ENCODE data around the gene AKIRIN1.
"Not testable (repeated sequence)": the region's sequence is repeated elsewhere in the genome, so short reads cannot be mapped to it uniquely, and the experiment has no call there.

AKIRIN1 gene

GRCh38 chr1:38990738-38991637 is at the start of gene AKIRIN1:
Gene AKIRIN1, plus strand, starts transcription at chr1:38991276. Its CDS starts 105 bp downstream, at chr1:38991381.
- DNase-seq, result peak; percentile 97

DNA sequence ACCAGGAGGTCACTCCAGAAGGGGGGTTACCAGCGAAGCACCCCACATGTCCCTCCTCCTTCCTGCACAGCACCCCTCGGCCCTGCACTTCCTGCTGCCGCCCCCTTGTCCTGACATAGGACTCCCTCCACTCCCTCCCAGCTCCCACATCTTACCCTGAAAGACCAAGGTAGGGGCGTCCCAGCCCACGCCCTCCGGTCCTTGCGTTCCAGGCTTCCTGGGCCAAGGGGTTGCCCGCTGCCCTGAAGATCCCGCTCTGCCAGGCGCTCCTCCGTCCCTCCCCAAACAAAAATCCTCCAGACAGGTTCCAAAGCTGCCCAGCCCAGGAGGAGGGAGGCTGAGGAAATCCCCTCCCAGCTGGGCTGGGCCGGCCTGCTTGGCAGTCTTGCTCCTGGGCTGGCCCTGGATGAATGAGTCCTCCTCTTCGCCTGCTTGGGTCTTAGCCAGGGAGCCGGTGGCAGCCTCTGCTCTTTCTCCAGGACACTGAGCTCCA is 49.5 kb upstream of the AKIRIN1 start, which contains the start of gene RHBDL2:
Gene RHBDL2, minus strand, starts transcription at position 304 of the 493 bp plus-strand sequence. CDS start 22,618 bp downstream, outside the sequence.
- no peak for DNase-seq

GRCh38 chr1:38942664-38943428 is 48.2 kb upstream of the AKIRIN1 start:
- no peak for DNase-seq

DNA sequence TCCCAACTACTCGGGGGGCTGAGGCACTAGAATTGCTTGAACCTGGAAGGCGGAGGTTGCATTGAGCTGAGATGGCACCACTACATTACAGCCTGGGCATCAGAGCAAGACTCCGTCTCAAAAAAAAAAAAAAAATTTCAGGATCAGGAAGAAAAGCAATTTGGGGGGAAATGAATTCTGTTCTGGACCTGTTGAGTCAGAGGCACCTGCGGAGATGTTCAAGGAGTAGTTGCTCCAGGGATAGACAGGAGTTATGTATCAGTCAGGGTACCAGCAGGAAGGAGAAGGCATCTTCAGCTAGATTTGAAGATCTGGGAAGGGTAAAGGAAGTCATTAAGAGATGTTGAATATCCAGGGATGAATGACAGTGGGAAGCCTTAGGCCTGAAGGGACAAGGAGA is 46.5 kb upstream of the AKIRIN1 start:
- no peak for DNase-seq

- no peak for DNase-seq
Measured at GRCh38 chr1:38950553-38950952, 40.5 kb upstream of the AKIRIN1 start.

DNA sequence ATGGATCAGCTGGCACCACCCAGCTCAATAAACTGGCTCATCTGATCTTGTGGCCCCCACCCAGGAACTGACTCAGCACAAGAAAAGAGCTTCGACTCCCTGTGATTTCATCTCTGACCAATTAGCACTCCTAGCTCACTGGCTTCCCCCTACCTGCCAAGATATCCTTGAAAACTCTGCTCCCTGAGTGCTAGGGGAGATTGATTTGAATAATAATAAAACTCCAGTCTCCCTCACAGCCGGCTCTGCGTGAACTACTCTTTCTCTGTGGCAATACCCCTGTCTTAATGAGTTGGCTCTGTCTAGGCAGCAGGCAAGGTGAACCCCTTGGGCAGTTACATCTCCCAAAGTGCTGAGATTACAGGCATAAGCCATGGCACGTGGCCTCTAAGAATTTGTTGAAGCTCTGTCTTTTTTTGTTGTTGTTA is 37.6 kb upstream of the AKIRIN1 start:
- DNase-seq, result no peak

DNA sequence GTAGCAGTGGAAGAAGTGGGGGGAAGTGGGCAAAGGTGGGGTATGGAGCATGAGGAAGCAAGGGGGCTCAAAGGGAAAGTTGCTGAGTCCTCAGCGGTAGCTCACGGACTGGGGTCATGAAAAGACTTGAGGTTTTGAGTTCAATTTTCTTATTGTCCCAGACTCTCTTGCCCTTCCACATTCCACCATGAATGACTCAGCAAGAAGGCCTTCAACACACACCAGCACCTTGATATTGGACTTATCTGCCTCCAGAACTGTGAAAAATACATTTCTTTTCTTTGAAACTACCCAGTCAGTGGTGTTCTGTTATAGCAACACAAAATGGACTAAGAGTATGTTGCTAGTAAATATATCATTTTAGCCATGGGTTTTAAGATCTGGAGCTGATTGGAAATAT is 32.1 kb upstream of the AKIRIN1 start:
- no peak for DNase-seq

- no peak for DNase-seq
Measured at GRCh38 chr1:38962113-38962512, 29.0 kb upstream of the AKIRIN1 start.

DNA sequence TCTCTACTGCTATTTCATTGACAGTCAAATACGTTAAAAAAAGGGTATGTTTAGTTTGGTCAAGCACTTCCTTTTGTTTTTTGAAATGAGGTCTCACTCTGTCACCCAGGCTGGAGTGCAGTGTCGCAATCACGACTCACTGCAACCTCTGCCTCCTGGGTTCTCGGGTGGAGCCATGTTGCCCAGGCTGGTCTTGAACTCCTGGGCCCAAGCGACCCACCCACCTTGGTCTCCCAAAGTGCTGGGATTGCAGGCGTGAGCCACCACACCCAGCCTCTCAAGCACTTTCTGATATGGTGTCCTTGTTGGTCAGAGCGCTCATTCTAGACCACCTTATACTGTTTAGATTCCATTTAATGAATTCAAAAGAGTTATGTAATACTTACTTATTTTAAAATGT is 28.5 kb upstream of the AKIRIN1 start:
- no peak for DNase-seq

GRCh38 chr1:38964140-38964548 is 26.9 kb upstream of the AKIRIN1 start:
- no peak for DNase-seq

DNA sequence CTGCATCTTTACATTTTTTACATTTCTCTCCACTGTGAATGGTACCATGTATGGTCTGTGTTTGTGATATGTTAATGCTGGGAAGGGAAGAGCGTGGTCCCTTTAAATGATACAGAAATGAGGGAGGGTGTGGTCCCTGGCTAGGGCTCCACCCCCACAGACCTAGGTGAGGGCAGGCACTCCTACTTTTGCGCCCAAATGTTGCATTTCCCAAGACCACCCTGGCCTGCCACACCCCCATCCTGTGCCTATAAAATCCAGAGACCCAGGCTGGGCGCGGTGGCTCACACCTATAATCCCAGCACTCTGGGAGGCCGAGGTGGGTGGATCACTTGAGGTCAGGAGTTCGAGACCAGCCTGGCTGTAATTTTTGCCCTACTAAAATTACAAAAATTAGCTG is 17.9 kb upstream of the AKIRIN1 start:
- DNase-seq, result not testable (repeated sequence)

- no peak for DNase-seq
Measured at GRCh38 chr1:38973659-38974437, 17.2 kb upstream of the AKIRIN1 start.

- peak; percentile 55 for DNase-seq
Measured at GRCh38 chr1:38977399-38978244, 13.5 kb upstream of the AKIRIN1 start.

DNA sequence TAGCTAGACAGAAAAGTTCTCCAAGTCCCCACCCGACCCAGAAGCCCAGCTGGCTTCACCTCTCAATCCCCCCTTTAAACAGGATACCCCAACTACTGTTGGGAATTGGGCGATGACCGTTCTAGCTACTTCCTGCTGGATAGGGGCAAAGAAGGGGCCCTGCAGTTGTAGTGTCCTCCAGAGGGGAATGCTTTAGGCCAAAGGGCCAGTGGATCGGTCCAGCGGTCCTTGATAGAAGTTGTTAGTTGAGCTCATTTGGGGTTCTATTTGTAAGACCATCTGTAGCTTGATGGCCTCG is 12.9 kb upstream of the AKIRIN1 start:
- not testable (repeated sequence) for DNase-seq

GRCh38 chr1:38979380-38979779 is 11.7 kb upstream of the AKIRIN1 start:
- not testable (repeated sequence) for DNase-seq

GRCh38 chr1:38989979-38990378 is 1.1 kb upstream of the AKIRIN1 start:
- no peak for DNase-seq

DNA sequence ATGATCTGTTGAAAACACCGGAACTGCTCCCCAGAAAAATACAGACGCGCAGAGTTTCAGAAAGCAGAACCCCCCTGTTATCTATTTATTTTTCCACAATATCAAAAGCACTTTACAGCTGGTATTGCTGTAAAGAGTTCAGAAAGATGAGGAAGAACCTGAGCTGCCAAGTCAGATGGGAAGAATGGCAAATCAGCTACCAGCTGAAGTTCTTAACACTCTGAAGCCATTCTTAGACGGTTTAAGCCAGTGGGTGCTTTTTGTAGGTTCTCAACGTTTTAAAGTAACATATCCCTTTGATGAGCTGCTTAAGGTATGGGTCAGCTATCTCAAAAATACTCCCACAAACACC is 714 bp upstream of the AKIRIN1 start:
- no peak for DNase-seq

DNA sequence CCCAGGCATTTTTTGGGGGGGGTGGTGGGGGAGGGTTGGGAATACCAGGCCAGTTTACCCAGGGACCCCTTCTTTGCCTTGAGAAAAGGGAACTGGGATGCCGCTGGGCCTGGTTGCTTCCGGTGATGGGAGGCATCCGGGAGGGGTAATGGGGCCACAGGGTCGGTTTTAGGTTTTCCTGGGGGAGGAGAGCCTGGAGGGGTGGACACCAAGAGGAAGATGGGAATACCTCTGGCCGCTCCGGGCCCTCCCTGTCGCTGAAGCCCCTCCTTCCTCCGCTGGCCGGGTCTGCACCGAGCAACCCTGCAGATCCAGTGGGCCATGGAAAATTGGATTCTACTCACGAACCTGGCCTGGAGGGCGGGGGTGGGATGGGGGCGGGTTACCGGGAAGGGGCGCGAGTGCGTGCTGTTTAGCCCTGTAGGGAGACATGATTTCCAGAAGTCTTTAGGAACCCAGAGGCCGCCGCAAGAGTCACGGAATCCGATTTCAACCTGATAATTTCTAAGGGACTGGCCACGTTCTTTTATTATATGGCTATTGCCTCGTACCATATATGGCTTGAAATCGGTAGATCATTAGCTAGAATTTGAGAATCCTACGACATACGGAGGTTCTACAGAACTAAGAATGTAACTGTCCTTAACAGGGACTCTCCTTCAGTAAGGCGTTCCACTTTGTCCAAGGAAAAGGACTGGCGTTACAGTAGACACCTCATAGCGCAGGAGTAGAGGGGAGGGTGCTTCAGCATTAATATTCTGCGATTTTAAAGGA is 749 bp downstream of the AKIRIN1 start:
- DNase-seq, result no peak

DNA sequence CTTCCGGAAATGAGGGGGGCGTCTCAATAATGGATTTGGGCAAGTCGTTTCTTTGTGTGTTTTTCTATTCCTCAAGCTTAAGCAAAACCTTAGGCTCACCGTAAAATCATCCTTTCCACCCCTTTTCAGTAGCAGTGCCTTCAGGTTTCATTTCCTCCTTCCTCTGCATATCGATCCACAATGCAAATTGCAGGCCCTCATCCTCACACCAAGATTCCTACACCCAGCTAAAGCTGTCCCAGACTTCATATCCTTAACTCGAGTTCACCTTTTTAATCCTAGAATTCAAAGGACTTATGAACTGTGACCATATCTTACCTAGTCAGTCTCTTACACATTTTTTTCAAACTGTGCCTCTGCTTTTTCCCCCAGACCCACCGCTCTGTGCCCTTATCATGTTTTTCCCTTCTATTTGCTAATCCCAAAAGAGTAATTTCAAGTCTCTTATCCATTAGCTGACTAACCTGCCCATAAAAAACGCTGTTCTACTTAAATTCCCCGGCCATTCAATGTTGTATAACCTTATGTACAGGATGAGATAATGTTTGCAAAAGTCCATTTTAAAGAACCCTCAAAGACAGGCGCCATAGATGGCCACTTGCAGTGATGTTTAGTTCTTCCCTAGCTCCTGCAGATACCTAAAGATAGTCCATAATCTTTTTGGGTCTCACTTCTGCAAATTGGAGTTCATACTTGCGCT is 1.5 kb downstream of the AKIRIN1 start:
- DNase-seq, result no peak

GRCh38 chr1:38994196-38994595 is 3.1 kb downstream of the AKIRIN1 start:
- no peak for DNase-seq
